ENCODE data around the gene FGF12. TPM values are rescaled to one million over a fixed set of nuclear protein-coding genes. Genes with fewer than 3 reads are reported as not detected.

The FGF12 gene
- total RNA-seq, 4 donors from 2014 or later: 1.0 to 4.4 (median 1.3) TPM; not detected in 1

GRCh38 chr3:192249516-192249915 lies 477.8 kb downstream of the FGF12 start:
- no peaks in the 10 kb centered on the region for H3K36me3 ChIP-seq
- no peaks in the 10 kb centered on the region for H3K9me3 ChIP-seq
- DNase-seq: no peak
- TF ChIP-seq POLR2A (IDR thresholded peaks at IDR 0.05): no peak
- no peak for TF ChIP-seq CTCF (IDR thresholded peaks at IDR 0.05)
- no peaks in the 10 kb centered on the region for H3K4me1 ChIP-seq
- H3K4me3 ChIP-seq: no peak overlapping the region
- intact Hi-C loops (cut with DNase I; ENCODE audit: low total_unique reads): no loop called here
- no peak overlapping the region for H3K27ac ChIP-seq
- no peaks in the 10 kb centered on the region for H3K27me3 ChIP-seq

- no peak overlapping the region for H3K4me3 ChIP-seq
- H3K4me1 ChIP-seq: no peaks in the 10 kb centered on the region
- TF ChIP-seq CTCF (IDR thresholded peaks at IDR 0.05) (no peak), POLR2A (IDR thresholded peaks at IDR 0.05) (no peak)
- no peaks in the 10 kb centered on the region for H3K36me3 ChIP-seq
- intact Hi-C loops (cut with DNase I; ENCODE audit: low total_unique reads): no loop called here
- H3K27me3 ChIP-seq: no peaks in the 10 kb centered on the region
- no peak for DNase-seq
- H3K27ac ChIP-seq: no peak overlapping the region
- no peaks in the 10 kb centered on the region for H3K9me3 ChIP-seq
Measured at GRCh38 chr3:192246847-192247559, 480.3 kb downstream of the FGF12 start.

- H3K27me3 ChIP-seq: no peaks in the 10 kb centered on the region
- no peak overlapping the region for H3K4me3 ChIP-seq
- DNase-seq: no peak
- intact Hi-C loops (cut with DNase I; ENCODE audit: low total_unique reads): no loop called here
- no peak for TF ChIP-seq POLR2A (IDR thresholded peaks at IDR 0.05)
- no peak for TF ChIP-seq CTCF (IDR thresholded peaks at IDR 0.05)
- no peaks in the 10 kb centered on the region for H3K9me3 ChIP-seq
- no peak overlapping the region for H3K27ac ChIP-seq
- H3K36me3 ChIP-seq: no peaks in the 10 kb centered on the region
- no peaks in the 10 kb centered on the region for H3K4me1 ChIP-seq
Measured at GRCh38 chr3:192244591-192244990, 482.8 kb downstream of the FGF12 start.

GRCh38 chr3:192239956-192240355 lies 487.4 kb downstream of the FGF12 start:
- H3K4me3 ChIP-seq: no peak overlapping the region
- no peaks in the 10 kb centered on the region for H3K27me3 ChIP-seq
- no peak overlapping the region for H3K27ac ChIP-seq
- H3K36me3 ChIP-seq: no peaks in the 10 kb centered on the region
- no peaks in the 10 kb centered on the region for H3K4me1 ChIP-seq
- intact Hi-C loops (cut with DNase I; ENCODE audit: low total_unique reads): no loop called here
- no peaks in the 10 kb centered on the region for H3K9me3 ChIP-seq
- TF ChIP-seq CTCF (IDR thresholded peaks at IDR 0.05) (no peak), POLR2A (IDR thresholded peaks at IDR 0.05) (no peak)
- no peak for DNase-seq

GRCh38 chr3:192237992-192238608 lies 489.2 kb downstream of the FGF12 start:
- H3K9me3 ChIP-seq: no peaks in the 10 kb centered on the region
- DNase-seq: no peak
- H3K27ac ChIP-seq: no peak overlapping the region
- TF ChIP-seq POLR2A (IDR thresholded peaks at IDR 0.05): no peak
- no peaks in the 10 kb centered on the region for H3K4me1 ChIP-seq
- intact Hi-C loops (cut with DNase I; ENCODE audit: low total_unique reads): no loop called here
- no peaks in the 10 kb centered on the region for H3K36me3 ChIP-seq
- H3K27me3 ChIP-seq: no peaks in the 10 kb centered on the region
- no peak overlapping the region for H3K4me3 ChIP-seq
